ENCODE measurements around the gene SLC7A7.
"Not testable (repeated sequence)": the region's sequence is repeated elsewhere in the genome, so short reads cannot be mapped to it uniquely, and the experiment has no call there.

SLC7A7 gene

DNA sequence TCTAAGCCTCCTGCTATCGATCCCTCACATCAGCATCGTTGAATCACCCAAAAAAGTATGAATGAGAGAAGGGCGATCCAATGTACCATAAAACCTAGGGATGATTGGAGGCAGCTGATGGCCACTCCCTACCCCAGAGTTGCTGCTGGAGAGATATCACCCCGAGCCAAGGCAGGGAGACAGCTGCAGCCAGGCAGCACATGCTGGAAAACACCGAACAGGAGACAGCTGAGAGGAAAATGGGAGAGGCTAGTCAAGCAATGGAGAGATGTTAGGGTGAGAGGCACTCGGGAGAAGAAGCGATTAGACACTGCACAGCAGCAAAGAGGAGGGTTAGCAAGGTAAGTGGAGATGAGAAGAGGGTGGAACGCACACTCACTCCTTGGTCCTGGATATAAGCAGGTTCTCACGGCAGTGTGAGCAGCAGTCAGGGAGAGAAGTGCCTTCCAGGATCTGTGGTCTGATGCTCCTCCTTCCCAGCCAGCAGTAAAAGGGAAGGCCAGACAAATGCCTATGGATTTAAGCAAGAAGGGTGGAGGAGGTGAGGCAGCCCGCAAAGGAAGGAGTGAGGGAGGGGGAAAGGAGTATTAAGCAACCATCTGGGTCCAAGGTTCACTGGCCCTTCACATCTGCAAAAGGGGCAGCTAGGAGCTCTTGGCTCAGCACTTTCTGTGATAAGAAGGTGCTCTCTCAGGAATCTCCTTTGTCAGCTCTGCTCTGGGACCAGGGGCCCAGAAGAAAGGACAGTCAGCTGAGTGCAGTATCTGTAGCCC lies at the start of gene SLC7A7:
SLC7A7 (minus strand) TSS at position 495 of the 773 bp plus-strand sequence. CDS start 2,037 bp downstream, outside the sequence.
- DNase-seq: peak in 1 of 2 experiments; percentile 38

- DNase-seq: no peak
These were observed 49.7 kb upstream of the SLC7A7 start for GRCh38 chr14:22864979-22865378.

- no peak for DNase-seq
These were observed 46.4 kb upstream of the SLC7A7 start for GRCh38 chr14:22861651-22862050.

DNA sequence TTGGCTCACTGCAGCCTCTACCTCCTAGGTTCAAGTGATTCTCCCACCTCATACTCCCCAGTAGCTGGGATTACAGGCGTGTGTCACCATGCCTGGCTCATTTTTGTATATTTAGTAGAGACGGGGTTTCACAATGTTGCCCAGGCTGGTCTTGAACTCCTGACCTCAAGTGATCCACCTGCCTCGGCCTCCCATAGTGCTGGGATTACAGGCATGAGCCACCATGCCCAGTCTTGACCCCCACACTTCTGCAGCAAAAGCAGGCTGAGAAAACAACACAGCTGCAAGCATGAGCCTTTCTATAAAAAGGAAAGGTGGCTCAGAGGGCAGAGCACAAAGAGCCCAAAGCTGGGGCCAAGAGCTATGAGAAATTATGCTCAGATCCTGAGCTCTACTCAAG lies 45.1 kb upstream of the SLC7A7 start:
- not testable (repeated sequence) for DNase-seq

DNA sequence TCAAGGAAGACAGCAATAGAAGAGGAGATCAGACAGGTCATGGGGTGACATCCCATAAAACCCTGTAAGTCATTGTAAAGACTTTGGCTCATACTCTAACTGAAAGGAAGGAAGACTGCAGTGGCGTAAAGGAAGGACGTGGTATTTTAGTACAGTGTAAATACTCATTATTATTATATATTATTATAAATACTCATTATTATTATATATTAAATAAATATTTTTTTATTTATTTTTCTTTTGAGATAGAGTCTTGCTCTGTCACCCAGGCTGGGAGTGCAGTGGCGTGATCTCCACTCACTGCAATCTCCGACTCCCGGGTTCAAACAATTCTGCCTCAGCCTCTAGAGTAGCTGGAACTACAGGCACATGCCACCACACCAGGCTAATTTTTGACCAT lies 41.2 kb upstream of the SLC7A7 start:
- DNase-seq: no peak

GRCh38 chr14:22854963-22855724 lies 39.9 kb upstream of the SLC7A7 start:
- no peak for DNase-seq

DNA sequence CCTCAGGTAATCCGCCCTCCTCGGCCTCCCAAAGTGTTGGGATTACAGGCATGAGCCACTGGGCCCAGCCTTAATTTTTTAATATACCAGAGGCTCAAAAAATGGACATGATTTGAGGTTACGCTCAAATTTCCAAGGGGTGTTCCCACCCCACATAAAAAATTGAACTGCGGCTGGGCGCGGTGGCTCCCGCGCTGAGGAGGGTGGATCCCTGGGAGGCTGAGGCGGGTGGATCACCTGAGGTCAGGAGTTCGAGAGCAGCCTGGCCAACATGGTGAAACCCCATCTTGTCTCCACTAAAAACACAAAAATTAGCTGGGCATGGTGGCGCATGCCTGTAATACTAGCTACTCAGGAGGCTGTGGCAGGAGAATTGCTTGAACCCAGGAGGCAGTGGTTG lies 39.1 kb upstream of the SLC7A7 start:
- not testable (repeated sequence) for DNase-seq

DNA sequence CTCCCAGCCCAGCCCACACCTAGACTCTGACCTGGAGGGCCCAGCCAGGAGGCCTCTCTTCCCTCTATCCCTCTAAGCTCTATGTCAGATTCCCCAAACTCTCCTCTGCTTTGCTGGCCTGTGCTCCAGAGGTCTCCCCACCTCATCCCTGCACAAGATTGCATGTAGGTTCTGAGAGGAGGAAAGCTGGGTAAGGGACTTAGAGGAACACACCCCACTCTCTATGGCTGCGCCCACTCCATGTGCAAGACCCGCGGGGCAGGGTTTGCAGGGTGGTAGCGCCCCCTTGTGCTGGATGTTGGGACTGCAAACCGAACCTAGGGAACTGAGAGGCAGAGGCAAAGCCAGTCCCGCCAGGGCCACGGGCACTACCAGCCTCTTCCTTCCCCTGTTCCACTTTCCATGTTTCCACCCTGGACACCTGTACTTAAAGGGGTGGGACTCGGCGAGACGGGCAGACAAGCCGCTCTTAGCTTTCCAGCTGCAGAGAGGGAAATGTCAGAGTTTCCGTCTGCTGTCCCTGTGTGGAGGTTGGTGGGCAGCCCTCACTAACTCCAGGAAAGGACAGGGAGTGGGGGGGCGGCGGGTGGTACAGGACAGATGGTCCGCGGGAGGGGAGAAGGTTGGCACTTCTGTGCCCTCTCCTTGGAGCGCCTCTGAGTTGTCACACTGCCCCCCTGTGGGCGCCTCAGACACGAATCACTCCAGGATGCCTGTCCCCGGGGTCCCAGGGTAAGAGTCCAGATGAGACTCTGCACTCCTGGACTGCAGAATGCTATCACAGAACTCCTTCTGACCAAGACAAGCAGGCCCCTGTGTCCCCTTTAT lies 37.9 kb upstream of the SLC7A7 start:
- DNase-seq: peak; percentile 52 to 62

GRCh38 chr14:22852599-22852939 lies 37.3 kb upstream of the SLC7A7 start:
- DNase-seq: no peak

GRCh38 chr14:22852178-22852577 lies 36.9 kb upstream of the SLC7A7 start:
- not testable (repeated sequence) for DNase-seq

DNA sequence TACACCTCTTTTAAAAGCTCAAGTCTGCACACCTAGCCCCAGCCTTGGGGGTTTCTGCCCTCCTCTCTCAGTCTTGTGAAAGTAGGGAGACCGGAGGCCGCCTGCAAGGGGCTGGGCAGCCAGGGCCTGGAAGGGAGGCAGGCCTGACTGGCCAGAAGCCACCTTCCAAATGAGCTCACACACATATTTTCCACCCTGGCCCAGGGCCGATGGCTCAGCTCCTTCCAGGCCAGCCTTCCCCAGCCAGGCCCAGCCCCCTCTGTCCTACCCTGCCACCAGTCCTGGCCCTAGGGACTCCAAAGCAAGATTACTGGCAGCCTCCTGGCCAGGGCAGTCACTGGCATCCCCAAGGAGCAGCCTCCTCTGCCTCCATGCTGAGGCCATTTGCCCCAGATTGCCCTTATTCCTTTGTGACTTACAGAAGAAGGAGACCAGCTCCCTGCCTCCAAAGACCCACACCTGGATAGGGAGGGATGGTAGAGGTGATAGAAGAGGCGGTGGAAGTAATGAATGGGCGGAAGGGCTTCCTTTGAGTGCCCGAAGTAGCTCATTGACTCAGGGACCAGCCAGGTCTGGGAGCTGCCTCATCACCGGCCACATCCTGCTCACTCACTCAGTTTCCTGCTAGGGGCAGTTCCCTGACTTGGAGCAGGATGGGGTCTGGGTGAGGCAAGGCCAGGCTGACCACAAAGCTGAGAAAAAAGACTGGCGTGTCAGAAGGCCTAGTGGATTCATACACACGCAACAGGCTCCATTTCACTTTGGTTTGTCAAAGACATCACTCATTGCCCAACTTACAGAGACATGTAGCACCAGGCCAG lies 35.9 kb upstream of the SLC7A7 start:
- peak; percentile 93 to 94 for DNase-seq

DNA sequence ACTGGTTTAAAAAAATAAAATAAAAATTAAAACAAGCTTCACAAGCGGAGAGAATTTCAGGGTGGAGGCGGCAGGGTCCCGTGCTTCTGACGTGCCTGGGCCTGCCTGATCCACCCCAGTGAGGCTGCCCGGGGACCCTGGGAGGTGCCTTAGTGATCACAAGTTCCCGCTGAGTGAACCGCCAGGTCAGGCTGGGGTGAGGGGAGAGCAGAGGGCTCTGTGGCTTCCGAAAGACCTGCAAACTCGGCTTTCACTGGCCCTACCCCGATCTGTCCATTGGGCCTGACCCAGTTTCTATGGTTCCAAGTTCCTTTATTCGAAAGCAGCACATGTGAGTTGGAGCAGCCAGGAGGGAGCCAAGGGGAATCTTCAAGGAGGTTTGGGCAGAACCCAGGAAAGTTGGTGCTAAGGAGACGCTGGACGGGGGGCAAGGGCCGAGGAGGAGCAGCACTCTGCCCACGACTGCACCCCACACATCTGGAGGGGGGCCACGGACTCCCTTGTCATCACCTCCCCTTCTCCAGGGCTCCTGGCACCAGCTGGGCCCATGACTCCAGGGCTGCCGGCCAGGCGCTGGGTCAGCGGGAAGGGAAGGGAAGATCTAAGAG lies 34.1 kb upstream of the SLC7A7 start:
- DNase-seq: no peak

- DNase-seq: no peak
These were observed 33.3 kb upstream of the SLC7A7 start for GRCh38 chr14:22848351-22849164.

- no peak for DNase-seq
These were observed 32.6 kb upstream of the SLC7A7 start for GRCh38 chr14:22847661-22848341.

DNA sequence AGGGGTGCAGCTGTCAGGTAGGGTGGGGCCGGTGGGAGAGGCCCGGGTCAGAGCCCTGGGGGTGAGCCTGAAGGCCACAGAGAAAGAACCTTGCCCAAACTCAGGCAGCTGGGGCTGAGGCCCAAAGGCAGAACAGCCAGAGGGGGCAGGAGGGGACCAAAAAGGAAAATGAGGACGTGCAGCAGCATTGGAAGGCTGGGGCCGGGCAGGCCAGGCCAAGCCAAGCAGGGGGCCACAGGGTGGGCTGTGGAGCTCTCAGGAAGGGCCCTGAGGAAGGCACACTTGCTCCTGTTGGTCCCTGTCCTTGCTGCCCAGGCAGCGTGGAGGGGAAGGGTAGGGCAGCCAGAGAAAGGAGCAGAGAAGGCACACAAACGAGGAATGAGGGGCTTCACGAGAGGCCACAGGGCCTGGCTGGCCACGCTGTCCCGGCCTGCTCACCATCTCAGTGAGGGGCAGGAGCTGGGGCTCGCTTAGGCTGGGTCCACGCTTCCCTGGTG lies 31.6 kb upstream of the SLC7A7 start:
- DNase-seq: no peak

DNA sequence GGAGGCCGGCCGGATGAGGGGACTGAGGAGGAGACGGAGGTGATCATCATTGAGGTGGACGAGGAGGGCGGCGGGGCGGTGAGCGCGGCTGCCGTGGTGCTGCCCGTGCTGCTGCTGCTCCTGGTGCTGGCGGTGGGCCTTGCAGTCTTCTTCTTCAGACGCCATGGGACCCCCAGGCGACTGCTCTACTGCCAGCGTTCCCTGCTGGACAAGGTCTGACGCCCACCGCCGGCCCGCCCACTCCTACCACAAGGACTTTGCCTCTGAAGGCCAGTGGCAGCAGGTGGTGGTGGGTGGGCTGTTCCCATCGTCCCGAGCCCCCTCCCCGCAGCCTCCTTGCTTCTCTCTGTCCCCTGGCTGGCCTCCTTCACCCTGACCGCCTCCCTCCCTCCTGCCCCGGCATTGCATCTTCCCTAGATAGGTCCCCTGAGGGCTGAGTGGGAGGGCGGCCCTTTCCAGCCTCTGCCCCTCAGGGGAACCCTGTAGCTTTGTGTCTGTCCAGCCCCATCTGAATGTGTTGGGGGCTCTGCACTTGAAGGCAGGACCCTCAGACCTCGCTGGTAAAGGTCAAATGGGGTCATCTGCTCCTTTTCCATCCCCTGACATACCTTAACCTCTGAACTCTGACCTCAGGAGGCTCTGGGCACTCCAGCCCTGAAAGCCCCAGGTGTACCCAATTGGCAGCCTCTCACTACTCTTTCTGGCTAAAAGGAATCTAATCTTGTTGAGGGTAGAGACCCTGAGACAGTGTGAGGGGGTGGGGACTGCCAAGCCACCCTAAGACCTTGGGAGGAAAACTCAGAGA lies 30.8 kb upstream of the SLC7A7 start:
- DNase-seq: no peak

- DNase-seq: no peak
These were observed 29.8 kb upstream of the SLC7A7 start for GRCh38 chr14:22845103-22845394.

DNA sequence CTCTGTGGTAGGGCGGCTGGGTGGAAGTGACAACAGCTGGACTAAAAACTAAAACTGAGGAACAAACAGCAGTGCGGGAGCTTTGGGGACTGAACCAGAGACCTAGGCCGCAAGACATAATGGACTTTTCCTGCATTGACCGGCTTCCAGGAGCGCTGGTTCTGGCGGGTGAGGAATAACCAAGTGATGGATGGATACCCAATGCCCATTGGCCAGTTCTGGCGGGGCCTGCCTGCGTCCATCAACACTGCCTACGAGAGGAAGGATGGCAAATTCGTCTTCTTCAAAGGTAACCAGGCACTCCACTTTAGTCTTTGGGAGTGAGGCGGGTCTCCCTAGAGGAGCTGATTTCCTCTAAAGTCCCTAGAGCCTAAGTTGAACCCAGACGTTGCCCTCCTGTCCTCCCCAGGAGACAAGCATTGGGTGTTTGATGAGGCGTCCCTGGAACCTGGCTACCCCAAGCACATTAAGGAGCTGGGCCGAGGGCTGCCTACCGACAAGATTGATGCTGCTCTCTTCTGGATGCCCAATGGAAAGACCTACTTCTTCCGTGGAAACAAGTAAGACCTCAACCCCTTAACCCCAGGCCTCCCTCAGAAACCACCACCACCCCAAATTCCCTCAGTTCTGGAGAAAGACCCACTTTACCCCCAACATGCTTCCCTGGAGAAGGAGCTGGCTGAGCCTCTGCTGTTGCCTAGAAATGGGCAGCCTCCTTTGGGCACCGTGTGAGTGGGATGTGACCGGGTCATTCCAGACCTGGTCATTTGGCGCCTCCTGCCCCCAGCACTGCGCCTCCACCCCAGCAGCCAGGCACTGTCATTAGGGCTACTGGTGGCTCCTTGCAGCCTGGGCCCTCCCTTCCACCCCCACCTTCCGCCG lies 29.2 kb upstream of the SLC7A7 start:
- DNase-seq: no peak
